D721Med (cell line): ENCODE measurements around the gene GPN1.

Experiments used
- DNase-seq: peaks from one replicate; pipeline ENCODE4 v3.0.0; 2011; ENCODE audit warnings: low spot score; ENCODE audit not compliant: insufficient read length
- FAIRE-seq: peaks from 2 replicates; lab custom pipeline; 2011; peaks lifted over from hg19 to GRCh38; lab: Jason Lieb, UNC
- TF ChIP-seq, protein P1 (sequence below): IDR thresholded peaks from 2 replicates; pipeline ENCODE4 v1.5.1; 2012; ENCODE audit warnings: mild to moderate bottlenecking, control low read depth; ENCODE audit not compliant: insufficient read depth; ENCODE audit errors: missing control alignments

Gene GPN1

GRCh38 chr2:27687232-27687631 is 58.4 kb downstream of the GPN1 start:
- TF ChIP-seq, protein P1, sequence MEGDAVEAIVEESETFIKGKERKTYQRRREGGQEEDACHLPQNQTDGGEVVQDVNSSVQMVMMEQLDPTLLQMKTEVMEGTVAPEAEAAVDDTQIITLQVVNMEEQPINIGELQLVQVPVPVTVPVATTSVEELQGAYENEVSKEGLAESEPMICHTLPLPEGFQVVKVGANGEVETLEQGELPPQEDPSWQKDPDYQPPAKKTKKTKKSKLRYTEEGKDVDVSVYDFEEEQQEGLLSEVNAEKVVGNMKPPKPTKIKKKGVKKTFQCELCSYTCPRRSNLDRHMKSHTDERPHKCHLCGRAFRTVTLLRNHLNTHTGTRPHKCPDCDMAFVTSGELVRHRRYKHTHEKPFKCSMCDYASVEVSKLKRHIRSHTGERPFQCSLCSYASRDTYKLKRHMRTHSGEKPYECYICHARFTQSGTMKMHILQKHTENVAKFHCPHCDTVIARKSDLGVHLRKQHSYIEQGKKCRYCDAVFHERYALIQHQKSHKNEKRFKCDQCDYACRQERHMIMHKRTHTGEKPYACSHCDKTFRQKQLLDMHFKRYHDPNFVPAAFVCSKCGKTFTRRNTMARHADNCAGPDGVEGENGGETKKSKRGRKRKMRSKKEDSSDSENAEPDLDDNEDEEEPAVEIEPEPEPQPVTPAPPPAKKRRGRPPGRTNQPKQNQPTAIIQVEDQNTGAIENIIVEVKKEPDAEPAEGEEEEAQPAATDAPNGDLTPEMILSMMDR, result no peak
- FAIRE-seq, result no peak
- no peak for DNase-seq

- DNase-seq, result no peak
- FAIRE-seq, result no peak
- TF ChIP-seq, protein P1, result no peak
These were observed 60.6 kb downstream of the GPN1 start for GRCh38 chr2:27689424-27689823.

DNA sequence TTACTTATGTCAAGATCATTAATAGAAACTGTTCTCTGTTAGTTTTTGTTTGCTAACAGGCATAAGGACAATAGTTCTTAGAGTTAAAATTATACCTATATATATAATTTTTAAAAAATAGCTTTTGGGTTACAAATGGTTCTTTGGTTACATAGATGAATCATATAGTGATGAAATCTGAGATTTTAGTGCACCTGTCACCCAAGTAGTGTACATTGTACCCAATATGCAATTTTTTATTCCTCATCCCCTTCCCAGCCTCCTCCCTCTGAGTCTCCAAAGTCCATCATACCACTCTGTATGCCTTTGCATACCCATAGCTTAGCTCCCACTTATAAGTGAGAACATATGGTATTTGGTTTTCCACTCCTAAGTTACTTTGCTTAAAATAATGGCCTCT is 61.2 kb downstream of the GPN1 start:
- FAIRE-seq (no peak), DNase-seq (no peak)
- TF ChIP-seq, protein P1, result no peak

GRCh38 chr2:27697660-27698059 is 68.8 kb downstream of the GPN1 start:
- FAIRE-seq (no peak), DNase-seq (no peak)
- TF ChIP-seq, protein P1, result no peak
